HG03575 (cell line): Measurements from ENCODE around the gene LRRC23.
"Not testable (repeated sequence)": the region's sequence is repeated elsewhere in the genome, so short reads cannot be mapped to it uniquely, and the experiment has no call there.

ENCODE experiments used
- ATAC-seq: cut with Tn5 transposase; IDR thresholded peaks from one replicate; pipeline ENCODE4 v1.9.1; 2021; ENCODE audit not compliant: unreplicated experiment, insufficient number of reproducible peaks, low FRiP score; ENCODE audit errors: extremely low read depth

LRRC23 gene

GRCh38 chr12:6904280-6905276, at the start of gene LRRC23:
TSS of gene LRRC23 (plus strand) at chr12:6904822. CDS start at chr12:6905634, 812 bp downstream.
- ATAC-seq, result no peak

GRCh38 chr12:6855322-6855721, 49.3 kb upstream of the LRRC23 start:
- no peak for ATAC-seq

GRCh38 chr12:6858799-6859198, 45.8 kb upstream of the LRRC23 start:
- no peak for ATAC-seq

- ATAC-seq, result no peak
These were observed 44.5 kb upstream of the LRRC23 start for GRCh38 chr12:6860116-6860515.

GRCh38 chr12:6860942-6861341, 43.7 kb upstream of the LRRC23 start:
- no peak for ATAC-seq

GRCh38 chr12:6861391-6861790, 43.2 kb upstream of the LRRC23 start:
- ATAC-seq, result no peak

- ATAC-seq, result no peak
These were observed 41.6 kb upstream of the LRRC23 start for GRCh38 chr12:6863033-6863432.

GRCh38 chr12:6863586-6864321, 40.9 kb upstream of the LRRC23 start:
- ATAC-seq, result no peak

GRCh38 chr12:6865307-6865706, 39.3 kb upstream of the LRRC23 start:
- not testable (repeated sequence) for ATAC-seq

GRCh38 chr12:6866163-6866919, 38.3 kb upstream of the LRRC23 start:
- no peak for ATAC-seq

GRCh38 chr12:6866920-6867412, 37.7 kb upstream of the LRRC23 start:
- no peak for ATAC-seq

GRCh38 chr12:6867413-6868210, 37.0 kb upstream of the LRRC23 start, which contains the start of gene TPI1:
TSS of gene TPI1 (plus strand) at chr12:6867531. CDS start at chr12:6867567, 36 bp downstream.
- no peak for ATAC-seq

GRCh38 chr12:6868211-6869048, 36.2 kb upstream of the LRRC23 start:
- ATAC-seq, result no peak

GRCh38 chr12:6869049-6870021, 35.3 kb upstream of the LRRC23 start:
- no peak for ATAC-seq

GRCh38 chr12:6870304-6870703, 34.3 kb upstream of the LRRC23 start:
- not testable (repeated sequence) for ATAC-seq
